Peyer's patch (tissue), 4 donors: ENCODE results near the gene PPP1R11. TPM values are rescaled to one million over a fixed set of nuclear protein-coding genes. Genes with fewer than 3 reads are reported as not detected.
"Not testable (repeated sequence)": the region's sequence is repeated elsewhere in the genome, so short reads cannot be mapped to it uniquely, and the experiment has no call there.

ENCODE experiments used
- DNase-seq, 3 donors: peaks; one replicate each; pipeline ENCODE4 v3.0.0-alpha.2; 2017 to 2019
- H3K27ac ChIP-seq, 4 donors: fragments of 200-600 bp; sonication (generic); one replicate each; pipeline ENCODE4 v1.5.1; 2016 to 2019
- H3K27me3 ChIP-seq, 2 donors: fragments of 200-600 bp; sonication (generic); one replicate each; pipeline ENCODE4 v1.5.1; 2019
- H3K36me3 ChIP-seq, 3 donors: fragments of 200-600 bp; sonication (generic); one replicate each; pipeline ENCODE4 v1.5.1; 2016 to 2019
- H3K4me1 ChIP-seq, 4 donors: fragments of 200-600 bp; sonication (generic); one replicate each; pipeline ENCODE4 v1.5.1; 2016 to 2019
- H3K4me3 ChIP-seq, 4 donors: fragments of 200-600 bp; sonication (generic); 1 replicate in 3 of 4; 2 replicates in 1 of 4; pipeline ENCODE4 v1.5.1; 2016 to 2019; ENCODE audit warnings: mild to moderate bottlenecking in 1 of 4
- H3K9me3 ChIP-seq, 4 donors: fragments of 200-600 bp; sonication (generic); one replicate each; pipeline ENCODE4 v1.5.1; 2016 to 2019; ENCODE audit warnings: mild to moderate bottlenecking in 1 of 4
- POLR2A ChIP-seq, 2 donors: fragments of 450-650 bp; IDR thresholded peaks; one replicate each; pipeline ENCODE4 v1.5.1; 2017; ENCODE audit warnings: antibody characterized with exemption in 2 of 2, mild to moderate bottlenecking in 2 of 2, moderate library complexity in 2 of 2
- total RNA-seq, 4 donors: library from RNA; depleted of rRNA; stranded (reverse); fragments of >200 nt; gene quantifications; one replicate each; pipeline ENCODE4 v1.1.0, GENCODE V29; 2016
- TF ChIP-seq, protein P1 (sequence below), 6 experiments: fragments of 450-650 bp in 4 of 6; fragments of 200-600 bp in 2 of 6; sonication (generic) in 1 of 6; IDR thresholded peaks; one replicate each; pipeline ENCODE4 v1.5.1; 2017 to 2019; ENCODE audit warnings: antibody characterized with exemption in 6 of 6, mild to moderate bottlenecking in 3 of 6, moderate library complexity in 1 of 6

PPP1R11 gene
- total RNA-seq, 4 donors from 2014 or later: 44.6 to 75.7 (median 58.6) TPM

GRCh38 chr6:30029588-30029987, 37.4 kb upstream of the PPP1R11 start:
- DNase-seq: no peak
- no peaks in the 10 kb centered on the region for H3K36me3 ChIP-seq
- H3K4me1 ChIP-seq: no peaks in the 10 kb centered on the region
- no peaks in the 10 kb centered on the region for H3K27me3 ChIP-seq
- no peaks in the 10 kb centered on the region for H3K9me3 ChIP-seq
- no peak for TF ChIP-seq POLR2A (IDR thresholded peaks at IDR 0.05)
- H3K4me3 ChIP-seq: no peak overlapping the region
- no peak overlapping the region for H3K27ac ChIP-seq

GRCh38 chr6:30031381-30031780, 35.6 kb upstream of the PPP1R11 start:
- TF ChIP-seq POLR2A (IDR thresholded peaks at IDR 0.05): no peak
- no peak for DNase-seq
- Histone ChIP-seq H3K27ac (no peak overlapping the region), H3K4me3 (no peak overlapping the region), H3K36me3 (no peaks in the 10 kb centered on the region), H3K9me3 (no peaks in the 10 kb centered on the region), H3K4me1 (no peaks in the 10 kb centered on the region), H3K27me3 (no peaks in the 10 kb centered on the region)

DNA sequence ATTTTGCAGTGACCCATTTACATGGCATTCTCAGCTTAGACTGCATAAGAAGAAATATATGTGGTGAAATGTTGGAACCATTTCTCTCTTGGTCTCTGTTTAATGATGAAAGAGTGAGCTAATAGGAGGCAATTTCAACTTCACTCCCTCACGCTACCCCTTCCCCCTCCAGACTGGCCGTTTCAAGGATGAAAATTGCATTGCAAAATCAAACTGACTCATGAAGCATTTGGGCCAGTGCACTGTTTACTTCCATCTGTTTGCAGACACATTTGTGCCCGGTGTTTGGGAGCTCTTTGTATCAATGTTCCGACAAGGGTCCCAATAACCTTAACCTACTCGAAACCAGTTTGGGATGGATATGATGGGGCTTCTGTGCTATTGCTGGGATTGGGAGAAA, 33.6 kb upstream of the PPP1R11 start:
- not testable (repeated sequence) for H3K36me3 ChIP-seq, H3K27me3 ChIP-seq, DNase-seq, H3K4me3 ChIP-seq, H3K9me3 ChIP-seq, H3K4me1 ChIP-seq, H3K27ac ChIP-seq

DNA sequence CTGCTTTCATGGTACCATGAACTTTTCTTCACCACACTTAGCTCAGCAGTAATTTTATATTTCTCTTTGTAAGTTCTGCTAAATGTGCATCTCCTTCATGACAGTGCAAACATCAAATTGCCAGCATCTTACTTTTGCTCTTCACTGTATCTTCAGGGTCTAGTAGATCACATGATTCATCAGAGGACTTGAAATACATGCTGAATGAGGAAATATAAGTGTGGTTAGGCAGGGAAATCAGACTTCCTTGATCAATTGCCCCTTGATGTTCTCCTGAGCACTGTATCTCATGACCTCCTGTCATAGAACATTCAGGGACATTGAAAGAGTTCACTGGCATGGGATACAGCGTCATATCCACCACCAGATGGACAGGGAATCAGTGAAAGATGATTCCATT, 31.2 kb upstream of the PPP1R11 start:
- no peaks in the 10 kb centered on the region for H3K9me3 ChIP-seq
- no peaks in the 10 kb centered on the region for H3K27me3 ChIP-seq
- no peaks in the 10 kb centered on the region for H3K4me1 ChIP-seq
- H3K4me3 ChIP-seq: no peak overlapping the region
- H3K27ac ChIP-seq: no peak overlapping the region
- TF ChIP-seq, protein P1, sequence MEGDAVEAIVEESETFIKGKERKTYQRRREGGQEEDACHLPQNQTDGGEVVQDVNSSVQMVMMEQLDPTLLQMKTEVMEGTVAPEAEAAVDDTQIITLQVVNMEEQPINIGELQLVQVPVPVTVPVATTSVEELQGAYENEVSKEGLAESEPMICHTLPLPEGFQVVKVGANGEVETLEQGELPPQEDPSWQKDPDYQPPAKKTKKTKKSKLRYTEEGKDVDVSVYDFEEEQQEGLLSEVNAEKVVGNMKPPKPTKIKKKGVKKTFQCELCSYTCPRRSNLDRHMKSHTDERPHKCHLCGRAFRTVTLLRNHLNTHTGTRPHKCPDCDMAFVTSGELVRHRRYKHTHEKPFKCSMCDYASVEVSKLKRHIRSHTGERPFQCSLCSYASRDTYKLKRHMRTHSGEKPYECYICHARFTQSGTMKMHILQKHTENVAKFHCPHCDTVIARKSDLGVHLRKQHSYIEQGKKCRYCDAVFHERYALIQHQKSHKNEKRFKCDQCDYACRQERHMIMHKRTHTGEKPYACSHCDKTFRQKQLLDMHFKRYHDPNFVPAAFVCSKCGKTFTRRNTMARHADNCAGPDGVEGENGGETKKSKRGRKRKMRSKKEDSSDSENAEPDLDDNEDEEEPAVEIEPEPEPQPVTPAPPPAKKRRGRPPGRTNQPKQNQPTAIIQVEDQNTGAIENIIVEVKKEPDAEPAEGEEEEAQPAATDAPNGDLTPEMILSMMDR (IDR thresholded peaks at IDR 0.05): no peak
- no peak for TF ChIP-seq POLR2A (IDR thresholded peaks at IDR 0.05)
- no peak for DNase-seq
- H3K36me3 ChIP-seq: no peaks in the 10 kb centered on the region

GRCh38 chr6:30037182-30037788, 29.7 kb upstream of the PPP1R11 start:
- H3K4me3 ChIP-seq: no peak overlapping the region
- H3K36me3 ChIP-seq: no peaks in the 10 kb centered on the region
- no peak overlapping the region for H3K27ac ChIP-seq
- H3K27me3 ChIP-seq: no peaks in the 10 kb centered on the region
- TF ChIP-seq, protein P1 (IDR thresholded peaks at IDR 0.05): peak in 4 of 6 experiments; percentile 28 to 49 (median 44)
- no peak for TF ChIP-seq POLR2A (IDR thresholded peaks at IDR 0.05)
- H3K4me1 ChIP-seq: no peaks in the 10 kb centered on the region
- no peaks in the 10 kb centered on the region for H3K9me3 ChIP-seq
- DNase-seq: no peak

DNA sequence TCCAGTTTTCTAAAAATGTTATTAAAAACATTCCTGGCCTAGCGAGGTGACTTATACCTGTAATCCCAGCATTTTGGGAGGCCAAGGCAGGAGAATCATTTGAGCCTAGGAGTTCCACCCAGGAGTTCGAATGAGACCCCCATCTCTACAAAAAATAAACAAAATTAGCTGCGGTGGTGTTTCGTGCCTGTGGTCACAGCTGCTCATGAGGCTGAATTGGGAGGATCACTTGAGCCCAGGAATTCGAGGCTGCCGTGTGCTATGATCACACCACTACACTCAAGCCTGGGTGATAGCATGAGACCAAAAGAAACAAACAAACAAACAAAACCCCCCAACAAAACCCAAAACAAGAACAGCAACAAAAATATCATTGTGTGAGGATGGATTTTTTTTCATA, 25.8 kb upstream of the PPP1R11 start:
- Histone ChIP-seq H3K27me3 (no peaks in the 10 kb centered on the region), H3K36me3 (no peaks in the 10 kb centered on the region), H3K9me3 (no peaks in the 10 kb centered on the region), H3K4me1 (no peaks in the 10 kb centered on the region), H3K27ac (no peak overlapping the region), H3K4me3 (no peak overlapping the region)
- no peak for DNase-seq
- TF ChIP-seq, protein P1 (IDR thresholded peaks at IDR 0.05): no peak
- no peak for TF ChIP-seq POLR2A (IDR thresholded peaks at IDR 0.05)

DNA sequence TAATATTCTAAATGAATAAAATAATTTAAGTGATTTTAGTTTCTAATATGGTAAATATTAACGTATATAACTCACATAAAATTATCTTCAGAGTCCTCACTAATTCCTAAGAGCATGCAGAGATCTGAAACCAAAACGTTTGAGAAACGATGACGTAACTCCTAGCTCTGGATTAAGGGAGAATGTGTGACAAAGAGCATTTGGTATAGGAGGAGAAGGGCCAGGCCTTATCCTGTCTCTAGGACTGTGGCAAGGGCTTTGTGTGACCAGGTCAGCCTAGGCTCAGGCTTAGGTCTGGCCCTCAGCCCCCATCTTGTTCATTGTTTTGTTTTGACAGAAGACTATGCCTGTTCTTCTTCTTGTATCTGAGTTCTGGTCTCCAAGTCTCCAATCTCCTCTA, 25.2 kb upstream of the PPP1R11 start:
- no peaks in the 10 kb centered on the region for H3K27me3 ChIP-seq
- H3K9me3 ChIP-seq: no peaks in the 10 kb centered on the region
- TF ChIP-seq, protein P1 (IDR thresholded peaks at IDR 0.05): no peak
- no peak for TF ChIP-seq POLR2A (IDR thresholded peaks at IDR 0.05)
- H3K4me1 ChIP-seq: no peaks in the 10 kb centered on the region
- H3K4me3 ChIP-seq: no peak overlapping the region
- DNase-seq: no peak
- no peaks in the 10 kb centered on the region for H3K36me3 ChIP-seq
- no peak overlapping the region for H3K27ac ChIP-seq
